Fibroblast of mammary gland (primary cell): ENCODE measurements around the gene ARFGAP1.

Source experiments
- DNase-seq: peaks from one replicate; pipeline ENCODE4 v3.0.0-alpha.2; 2010; ENCODE audit warnings: low read depth
- H3K4me3 ChIP-seq: 2 replicates; pipeline ENCODE4 v1.5.1; 2011; ENCODE audit warnings: low read depth, mild to moderate bottlenecking, low read length, moderate library complexity; ENCODE audit not compliant: control insufficient read depth
- TF ChIP-seq, protein P1 (sequence below): conservative IDR thresholded peaks from 2 replicates; pipeline ENCODE4 v1.5.1; 2011; ENCODE audit warnings: low read depth, low read length, inconsistent platforms; ENCODE audit not compliant: control insufficient read depth, insufficient read depth

ARFGAP1 gene

DNA sequence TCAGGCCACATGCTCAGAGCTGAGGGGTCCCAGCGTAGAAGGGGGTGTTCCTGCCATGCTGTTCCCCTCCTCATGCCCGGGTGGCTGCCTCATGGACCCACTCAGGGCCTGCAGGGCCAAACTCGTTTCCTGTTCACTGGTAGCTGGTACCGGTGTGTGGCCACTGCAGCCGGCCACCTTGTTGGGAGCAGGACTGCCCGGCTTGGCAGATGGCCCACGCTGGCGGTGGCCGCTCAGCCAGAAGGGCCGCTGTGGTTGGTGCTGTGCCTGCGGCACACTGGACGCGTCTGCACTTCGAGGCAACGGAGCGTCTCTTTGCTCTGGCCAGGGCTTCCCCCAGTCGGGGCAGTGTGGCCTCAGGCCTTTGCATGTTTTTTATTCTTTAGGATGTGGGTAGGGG lies 10.3 kb downstream of the ARFGAP1 start:
- TF ChIP-seq, protein P1, sequence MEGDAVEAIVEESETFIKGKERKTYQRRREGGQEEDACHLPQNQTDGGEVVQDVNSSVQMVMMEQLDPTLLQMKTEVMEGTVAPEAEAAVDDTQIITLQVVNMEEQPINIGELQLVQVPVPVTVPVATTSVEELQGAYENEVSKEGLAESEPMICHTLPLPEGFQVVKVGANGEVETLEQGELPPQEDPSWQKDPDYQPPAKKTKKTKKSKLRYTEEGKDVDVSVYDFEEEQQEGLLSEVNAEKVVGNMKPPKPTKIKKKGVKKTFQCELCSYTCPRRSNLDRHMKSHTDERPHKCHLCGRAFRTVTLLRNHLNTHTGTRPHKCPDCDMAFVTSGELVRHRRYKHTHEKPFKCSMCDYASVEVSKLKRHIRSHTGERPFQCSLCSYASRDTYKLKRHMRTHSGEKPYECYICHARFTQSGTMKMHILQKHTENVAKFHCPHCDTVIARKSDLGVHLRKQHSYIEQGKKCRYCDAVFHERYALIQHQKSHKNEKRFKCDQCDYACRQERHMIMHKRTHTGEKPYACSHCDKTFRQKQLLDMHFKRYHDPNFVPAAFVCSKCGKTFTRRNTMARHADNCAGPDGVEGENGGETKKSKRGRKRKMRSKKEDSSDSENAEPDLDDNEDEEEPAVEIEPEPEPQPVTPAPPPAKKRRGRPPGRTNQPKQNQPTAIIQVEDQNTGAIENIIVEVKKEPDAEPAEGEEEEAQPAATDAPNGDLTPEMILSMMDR: no peak

DNA sequence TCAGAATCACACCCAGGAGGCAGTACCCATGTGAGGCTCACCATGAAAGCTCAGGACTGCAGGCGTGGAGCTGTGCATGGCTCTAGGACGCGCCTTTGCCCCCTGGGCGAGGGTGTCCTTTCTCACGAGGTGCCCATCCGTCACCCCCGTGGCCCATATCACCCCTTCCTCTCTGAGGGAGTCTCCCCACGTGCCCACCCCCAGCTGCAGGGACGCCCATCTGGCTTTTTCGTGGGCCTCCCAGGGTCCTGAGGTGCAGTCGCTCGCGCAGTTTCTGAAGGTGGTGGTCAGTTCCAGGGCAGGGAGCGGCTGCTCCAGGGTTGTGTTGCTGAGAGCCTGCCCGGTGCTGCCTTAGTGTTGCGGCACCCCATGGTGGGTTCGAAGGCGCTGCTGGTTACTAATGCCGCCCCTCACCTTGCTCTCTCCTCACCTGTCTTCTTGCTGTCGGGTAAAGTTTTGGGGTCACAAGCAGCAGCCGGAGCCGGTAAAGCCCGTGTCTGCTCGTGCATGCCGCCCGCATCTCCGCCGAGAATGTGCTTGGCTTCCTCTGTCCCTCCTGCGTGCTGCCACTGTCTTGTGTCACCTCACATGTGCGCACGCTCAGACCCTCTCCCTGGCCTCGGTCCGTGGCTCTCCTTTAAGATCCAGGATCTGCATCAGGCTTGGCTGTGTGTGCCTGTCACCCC lies 10.9 kb downstream of the ARFGAP1 start:
- no peak overlapping the region for H3K4me3 ChIP-seq
- TF ChIP-seq, protein P1: no peak
- no peak for DNase-seq

More for the DNA sequence above, 10.3 kb downstream of the ARFGAP1 start:
- no peak overlapping the region for H3K4me3 ChIP-seq
- DNase-seq: no peak

- H3K4me3 ChIP-seq: no peak overlapping the region
- TF ChIP-seq, protein P1: no peak
- no peak for DNase-seq
Measured at GRCh38 chr20:63284083-63284440, 11.4 kb downstream of the ARFGAP1 start.

DNA sequence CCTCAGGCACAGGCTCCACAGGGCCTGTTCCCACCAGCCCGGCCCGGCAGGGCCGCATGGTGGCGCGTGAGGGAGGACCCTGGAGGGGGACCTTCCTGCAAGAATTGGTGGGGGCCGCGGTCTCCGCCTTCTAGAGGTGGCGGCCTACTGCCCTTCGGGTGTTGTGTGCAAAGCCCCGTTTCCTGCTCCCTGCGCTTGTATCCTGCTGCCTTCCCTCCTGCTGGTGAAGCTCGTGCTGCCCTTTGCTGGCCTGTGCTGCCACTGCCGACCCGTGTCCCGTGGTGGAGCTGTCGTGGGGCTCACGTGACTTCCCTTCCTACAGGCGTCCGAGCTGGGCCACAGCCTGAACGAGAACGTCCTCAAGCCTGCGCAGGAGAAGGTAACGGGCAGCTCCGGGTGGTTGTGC lies 11.9 kb downstream of the ARFGAP1 start:
- no peak overlapping the region for H3K4me3 ChIP-seq
- no peak for DNase-seq
- TF ChIP-seq, protein P1: no peak

GRCh38 chr20:63284981-63285524 lies 12.4 kb downstream of the ARFGAP1 start:
- TF ChIP-seq, protein P1: no peak
- DNase-seq: no peak
- H3K4me3 ChIP-seq: no peak overlapping the region

GRCh38 chr20:63285636-63286615 lies 13.3 kb downstream of the ARFGAP1 start:
- TF ChIP-seq, protein P1: no peak
- DNase-seq: no peak
- no peak overlapping the region for H3K4me3 ChIP-seq
